Endometrial microvascular endothelial cells (primary cell): Measurements from ENCODE around the gene FAM229A. TPM values are rescaled to one million over a fixed set of nuclear protein-coding genes. Genes with fewer than 3 reads are reported as not detected.

ENCODE experiments used
- in situ Hi-C: cut with HindIII; loops from 2 replicates; pipeline ENCODE4 v1.10.0; 2017; ENCODE audit warnings: low sequenced_read_pairs, low pct_unique_long_range_greater_than_20kb; ENCODE audit errors: inconsistent ontology term
- total RNA-seq: library from RNA; depleted of rRNA; stranded (reverse); fragments of >200 nt; gene quantifications from one replicate; pipeline ENCODE4 v1.2.3, GENCODE V29; 2015; ENCODE audit errors: inconsistent ontology term

The FAM229A gene
- total RNA-seq, 1 donor from 2014 or later, result 1.6 TPM

DNA sequence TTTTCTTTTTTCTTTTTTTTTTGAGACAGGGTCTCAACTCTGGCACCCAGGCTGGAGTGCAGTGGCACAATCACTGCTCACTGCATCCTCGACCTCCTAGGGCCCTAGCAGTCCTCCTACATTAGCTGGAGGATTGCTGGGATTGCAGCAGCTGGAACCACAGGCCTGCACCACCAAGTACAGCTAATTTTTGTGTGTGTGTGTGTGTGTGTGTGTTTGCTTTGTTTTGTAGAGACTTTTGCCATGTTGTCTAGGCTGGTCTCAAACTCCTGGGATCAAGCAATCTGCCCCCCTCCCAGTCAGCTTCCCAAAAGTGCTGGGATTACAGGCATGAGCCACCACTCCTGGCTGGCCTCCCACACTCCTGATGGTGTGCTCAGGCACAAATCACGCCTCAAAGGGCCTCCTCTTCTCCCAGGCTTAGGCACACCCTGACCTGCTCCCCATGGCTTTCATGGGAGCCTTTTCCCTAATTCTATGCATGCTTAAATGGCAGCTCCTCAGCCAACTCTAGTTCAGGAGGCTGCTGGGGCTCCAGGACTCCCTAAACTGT lies 9.4 kb downstream of the FAM229A start:
- in situ Hi-C loops, result no loop called here

DNA sequence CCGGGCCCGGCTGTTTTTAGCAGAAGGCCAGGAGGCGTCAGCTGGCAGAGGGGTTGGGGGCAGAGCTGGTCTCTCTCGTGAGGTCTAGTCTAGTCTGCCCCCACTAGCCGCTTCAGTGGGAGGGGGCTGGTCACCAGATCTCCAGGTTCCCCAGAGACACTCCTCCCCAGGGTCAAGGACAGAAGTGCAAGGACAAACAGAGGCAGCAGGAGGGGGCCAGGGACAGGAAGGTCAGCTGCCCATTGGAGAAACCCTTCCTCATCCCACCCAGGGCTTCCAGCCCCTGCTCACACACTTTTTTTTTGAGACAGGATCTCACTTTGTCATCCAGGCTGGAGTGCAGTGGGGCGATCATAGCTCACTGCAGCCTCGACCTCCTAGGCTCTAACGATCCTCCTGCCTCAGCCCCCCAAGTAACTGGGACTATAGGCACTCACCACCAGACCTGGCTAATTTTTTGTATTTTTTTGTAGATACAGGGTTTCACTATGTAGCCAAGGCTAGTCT lies 10.0 kb downstream of the FAM229A start:
- in situ Hi-C loops, result no loop called here

DNA sequence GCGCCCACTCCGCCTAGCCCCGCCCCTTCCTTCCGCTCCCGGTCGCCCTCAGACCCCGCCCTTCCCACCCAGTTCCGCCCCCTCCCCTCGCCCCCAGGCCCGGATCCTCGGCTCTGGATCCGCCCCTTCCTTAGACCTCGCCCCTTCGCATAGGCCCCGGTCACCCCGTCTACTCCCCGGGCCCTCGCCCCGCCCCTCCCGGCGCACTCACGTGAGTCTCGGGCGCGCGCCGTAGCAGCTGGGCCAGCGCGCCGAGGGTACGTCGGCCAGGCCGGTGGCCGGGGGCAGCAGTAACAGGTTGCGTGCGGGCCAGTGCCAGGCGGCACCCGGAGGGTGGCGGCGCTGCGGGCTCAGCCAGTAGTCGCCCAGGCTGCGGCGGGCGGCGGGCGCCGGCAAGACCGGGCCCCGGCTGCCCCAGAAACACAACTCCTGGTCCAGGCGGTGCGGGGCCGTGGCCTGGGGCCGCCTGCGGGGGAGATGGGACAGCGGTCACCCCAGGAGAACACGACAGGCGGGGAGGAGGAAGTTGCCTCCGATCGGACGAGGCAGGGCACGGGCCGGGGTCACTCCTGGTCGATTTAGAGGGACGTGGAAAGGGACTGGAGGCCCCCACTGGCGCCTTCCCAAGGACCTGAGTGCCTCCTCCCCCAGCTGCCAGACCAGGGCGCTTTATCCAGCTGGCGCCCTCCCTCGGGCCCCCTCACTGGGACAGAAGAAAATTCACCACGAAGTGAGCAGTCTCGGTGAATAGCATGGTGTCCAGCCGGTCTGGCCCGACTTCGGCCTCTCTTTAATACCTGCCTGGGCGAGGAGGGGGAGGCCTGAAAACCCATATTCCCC lies 10.7 kb downstream of the FAM229A start:
- in situ Hi-C loops, result no loop called here

DNA sequence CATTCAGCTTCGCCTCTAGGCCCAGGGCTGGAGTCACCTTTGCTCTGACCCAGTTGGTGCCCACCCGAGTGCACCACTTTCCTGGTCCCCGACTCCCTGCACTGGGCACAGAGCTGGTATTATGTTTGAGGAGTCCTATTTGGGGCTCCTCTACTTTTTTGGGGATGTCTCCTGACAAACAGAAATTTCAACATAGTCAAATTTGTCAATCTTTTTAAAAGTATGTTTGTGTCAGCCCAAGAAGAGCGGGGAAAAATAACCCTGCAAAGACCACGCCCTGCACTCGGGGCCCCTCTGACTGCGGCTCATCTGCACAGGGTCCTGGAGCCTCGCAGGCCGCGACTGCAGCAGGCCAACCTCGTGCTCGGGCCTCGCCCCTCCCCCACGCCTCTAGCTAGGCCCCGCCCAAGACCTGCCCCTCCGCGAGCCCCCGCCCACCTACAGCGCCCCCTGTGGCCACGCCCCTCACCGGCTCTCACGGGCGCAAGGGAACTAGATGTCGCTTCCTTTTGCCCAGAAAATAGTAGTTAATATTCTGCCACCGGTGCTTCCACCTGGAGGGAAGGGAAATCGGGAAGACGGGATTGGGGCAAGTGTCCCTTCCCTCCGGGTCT lies 11.4 kb downstream of the FAM229A start:
- in situ Hi-C loops, result no loop called here

DNA sequence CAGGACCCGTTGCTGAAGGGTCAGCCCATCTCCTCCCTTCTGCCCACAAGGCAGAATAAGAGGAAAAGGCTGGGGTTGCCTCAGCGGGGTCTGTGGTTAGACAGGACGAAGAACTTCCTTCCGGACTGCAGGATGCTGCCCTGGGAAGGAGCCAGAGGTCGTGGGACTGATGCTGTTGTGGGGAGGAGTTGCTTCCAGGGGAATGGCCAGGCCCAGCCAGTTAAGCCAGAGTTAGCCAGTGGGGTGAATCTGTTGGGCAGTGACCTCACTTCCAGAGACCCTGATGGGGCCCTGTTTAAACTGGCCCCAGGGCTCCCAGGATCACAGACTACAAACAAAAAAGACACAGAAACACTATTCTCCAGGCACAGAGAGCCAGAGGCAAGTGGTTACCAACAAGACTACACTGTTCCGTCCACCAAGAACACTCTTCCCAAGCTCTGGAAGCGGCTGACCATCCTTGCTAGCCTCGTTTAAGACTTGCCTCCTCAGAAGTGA lies 13.0 kb downstream of the FAM229A start:
- in situ Hi-C loops, result no loop called here

DNA sequence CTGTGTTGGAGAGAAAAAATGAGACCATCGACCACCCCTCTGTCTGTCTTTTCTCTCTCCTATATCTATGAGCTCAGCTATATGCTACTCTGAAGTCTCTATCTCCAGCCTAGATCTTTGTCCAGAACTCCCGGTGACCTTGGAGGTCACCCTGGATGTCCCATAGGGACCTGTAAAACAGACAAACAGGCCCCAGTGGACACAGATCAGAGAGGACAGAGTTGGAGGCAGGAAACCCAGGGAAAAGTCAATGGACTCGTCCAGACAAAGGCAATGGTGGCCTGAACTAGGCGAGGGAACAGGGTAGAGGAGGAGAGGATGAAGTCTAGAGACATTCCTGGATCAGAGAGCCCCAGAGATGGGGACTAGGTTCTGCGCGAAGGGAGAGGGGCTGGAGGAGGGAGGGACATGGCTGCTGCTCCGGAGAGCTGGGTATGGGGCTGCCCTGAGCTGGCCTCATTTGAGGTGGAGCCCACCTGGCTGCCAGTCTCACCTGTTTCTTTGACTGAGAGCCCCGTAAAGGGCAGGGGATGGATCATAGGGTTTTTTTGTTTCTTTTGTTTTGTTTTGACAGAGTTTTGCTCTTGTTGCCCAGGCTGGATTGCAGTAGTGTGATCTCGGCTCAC lies 15.6 kb downstream of the FAM229A start:
- in situ Hi-C loops, result no loop called here

DNA sequence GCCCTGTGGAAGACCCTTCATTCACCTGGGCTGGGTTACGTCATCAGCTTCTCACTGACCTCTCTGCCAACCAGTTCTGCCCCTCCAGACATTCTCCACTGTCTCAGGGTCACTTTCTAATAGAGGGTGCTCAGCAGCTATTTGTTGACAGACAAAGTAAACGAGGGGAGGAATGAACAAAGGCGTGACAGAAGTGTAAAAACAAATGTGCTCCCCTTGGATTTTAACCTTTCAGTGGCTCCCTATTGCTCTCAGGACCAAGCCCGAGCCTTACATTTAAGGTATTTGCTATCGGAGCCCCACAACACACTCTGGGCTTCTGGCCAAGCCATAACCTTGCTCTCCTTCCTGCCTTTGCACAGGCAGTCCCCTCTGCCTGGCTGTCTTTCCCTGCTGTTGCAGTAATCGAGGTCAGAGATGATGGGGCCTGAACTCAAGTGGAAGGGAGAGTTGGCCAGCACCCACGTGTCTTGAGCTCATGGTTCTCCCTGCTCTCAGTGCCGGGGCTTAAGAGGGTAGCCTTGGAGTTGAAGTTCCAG lies 16.9 kb downstream of the FAM229A start:
- in situ Hi-C loops, result no loop called here

DNA sequence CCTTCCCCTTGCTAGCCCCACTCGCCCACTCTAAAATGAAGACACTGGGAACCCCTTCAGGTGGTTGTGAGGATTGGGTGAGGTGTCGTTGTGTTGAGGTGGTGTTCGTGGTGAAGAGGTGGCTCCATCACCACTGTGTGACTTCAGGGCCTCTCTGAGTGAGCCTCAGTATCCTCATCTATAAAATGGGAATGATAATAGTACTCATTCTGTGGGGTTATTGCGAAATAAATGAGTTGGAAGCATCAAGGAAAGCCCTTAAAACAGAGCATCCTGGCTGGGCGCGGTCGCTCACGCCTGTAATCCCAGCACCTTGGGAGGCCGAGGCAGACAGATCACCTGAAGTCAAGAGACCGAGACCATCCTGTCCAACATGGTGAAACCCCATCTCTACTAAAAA lies 19.6 kb downstream of the FAM229A start:
- in situ Hi-C loops, result no loop called here

DNA sequence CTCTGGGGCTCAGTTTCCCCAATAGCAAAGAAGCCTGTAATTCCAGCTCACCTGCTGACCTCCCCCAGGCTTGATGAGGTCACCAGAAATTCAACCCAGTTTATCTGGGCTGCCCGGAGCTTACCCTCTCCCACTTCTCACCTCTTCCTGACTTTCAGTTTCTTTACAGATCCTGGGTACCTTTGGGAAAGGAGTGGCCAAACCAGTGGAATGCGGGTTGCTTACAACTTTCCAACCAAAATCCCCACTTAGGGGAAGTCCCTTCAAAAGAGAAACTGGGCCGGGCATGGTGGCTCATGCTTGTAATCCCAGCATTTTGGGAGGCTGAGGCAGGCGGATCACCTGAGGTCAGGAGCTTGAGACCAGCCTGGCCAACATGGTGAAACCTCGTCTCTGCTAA lies 20.3 kb downstream of the FAM229A start:
- in situ Hi-C loops, result no loop called here

DNA sequence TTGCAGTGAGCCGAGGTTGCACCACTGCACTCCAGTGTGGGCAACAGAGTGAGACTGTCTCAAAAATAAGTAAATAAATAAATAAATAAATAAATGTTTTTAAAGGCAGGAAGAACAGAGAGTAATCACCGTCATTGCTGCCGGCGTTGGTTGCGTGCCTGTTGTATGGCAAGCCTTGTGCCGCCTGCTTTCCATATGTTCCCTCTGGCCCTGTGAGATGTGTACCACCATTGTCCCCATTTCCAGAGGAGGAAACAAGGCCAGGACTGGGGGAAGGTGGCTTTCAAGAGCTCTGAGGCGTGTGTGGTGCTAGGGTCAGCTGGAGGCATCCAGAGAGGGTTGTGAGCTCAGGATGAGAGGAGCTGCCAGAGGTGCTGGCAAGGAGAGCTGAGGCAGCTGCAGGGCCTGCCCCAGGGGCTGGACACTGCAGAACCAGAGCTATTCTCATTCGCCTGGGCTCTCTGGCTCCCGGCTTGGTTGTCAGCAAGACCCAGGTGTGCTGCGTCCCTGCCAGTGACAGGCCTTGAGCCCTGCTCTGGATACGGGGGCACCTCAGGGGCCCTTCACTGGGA lies 21.0 kb downstream of the FAM229A start:
- in situ Hi-C loops, result no loop called here

DNA sequence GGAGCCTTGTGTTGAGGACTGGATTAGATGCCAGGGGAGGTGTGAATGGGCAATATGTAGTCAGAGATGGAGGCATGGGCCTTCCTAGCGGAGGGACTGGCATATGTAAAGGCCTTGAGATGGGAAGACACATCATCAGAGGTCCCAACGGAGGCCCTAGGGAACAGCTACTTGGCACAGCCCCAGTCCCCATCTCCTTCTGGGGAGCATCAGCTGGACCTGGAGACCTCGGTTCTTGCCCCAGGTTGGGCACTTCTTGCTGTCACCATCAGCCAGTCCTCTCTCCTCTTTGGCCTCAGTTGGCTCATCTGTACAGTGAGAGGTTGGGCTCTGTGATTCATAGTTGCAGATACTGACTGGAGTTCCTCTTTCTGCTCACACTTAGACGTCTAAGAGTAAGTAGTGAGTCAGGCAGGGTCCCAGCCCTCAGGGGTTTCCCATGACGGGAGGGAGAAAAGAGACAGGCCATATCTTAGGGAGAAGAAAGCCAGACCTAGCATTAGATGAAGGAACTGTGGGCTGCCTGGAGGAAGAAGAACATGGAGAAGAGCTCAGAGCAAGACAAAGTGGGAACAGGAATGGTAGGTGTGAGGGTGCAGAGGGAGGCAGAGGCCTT lies 22.8 kb downstream of the FAM229A start:
- in situ Hi-C loops, result no loop called here

DNA sequence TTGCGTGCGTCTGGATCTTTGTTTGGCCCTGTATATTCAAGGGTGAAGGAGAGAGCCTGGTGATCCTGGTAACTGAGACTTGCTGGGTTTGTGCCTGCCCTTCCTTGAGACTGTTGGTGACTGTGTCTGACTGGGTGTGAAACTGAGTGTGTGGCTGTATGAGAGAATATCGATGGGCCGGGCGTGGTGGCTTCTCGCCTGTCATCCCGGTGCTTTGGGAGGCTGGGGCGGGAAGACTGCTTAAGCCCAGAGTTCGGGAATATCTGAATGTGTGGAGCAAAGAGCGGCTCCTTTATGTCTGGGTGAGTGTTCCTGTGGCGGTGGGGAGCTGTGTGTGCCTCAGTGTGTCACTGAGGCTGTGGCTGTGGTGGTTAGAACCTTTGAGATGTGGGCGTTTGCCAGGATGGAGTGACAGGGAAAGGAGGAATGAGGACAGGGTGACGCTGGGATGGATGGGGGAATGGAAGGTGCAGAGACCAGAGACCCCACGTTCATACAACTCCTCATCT lies 23.6 kb downstream of the FAM229A start:
- in situ Hi-C loops, result no loop called here

DNA sequence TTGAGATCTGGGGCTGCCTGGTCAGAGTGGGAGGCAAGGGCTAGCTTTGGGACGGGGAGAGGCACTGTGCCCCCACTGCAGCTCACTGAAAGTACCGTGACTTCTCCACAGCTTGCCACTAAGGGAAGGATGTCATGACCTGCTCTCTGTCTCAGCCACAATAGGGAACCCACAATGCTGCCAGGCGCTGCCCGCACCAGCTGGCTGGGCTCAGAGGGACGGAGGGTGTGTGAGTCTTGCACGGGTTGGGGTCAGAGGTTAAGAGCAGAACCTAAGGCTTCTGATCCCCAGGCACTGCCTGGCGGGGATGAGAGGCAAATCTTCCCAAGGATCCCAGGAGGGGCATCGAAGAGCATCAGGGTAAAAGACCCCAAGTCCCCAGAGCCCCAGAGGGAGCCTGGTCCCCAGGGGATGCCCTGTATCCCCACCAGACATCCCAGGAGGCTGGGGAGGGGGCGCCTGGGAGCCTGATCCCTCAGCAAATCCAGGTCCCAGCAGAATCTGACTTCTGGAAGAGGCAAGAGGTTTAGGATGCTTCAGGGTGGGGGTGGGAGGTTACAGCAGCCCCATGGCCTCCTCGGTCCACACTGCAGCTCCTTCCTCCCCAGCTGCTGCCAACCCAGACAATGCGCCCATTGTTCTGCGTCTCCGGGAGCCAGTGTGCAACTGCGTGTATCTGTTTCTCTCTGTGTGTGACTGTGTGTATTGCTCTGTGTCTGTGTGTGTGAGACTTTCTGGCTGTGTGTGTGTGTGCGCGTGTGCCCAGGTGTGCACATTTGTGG lies 24.2 kb downstream of the FAM229A start:
- in situ Hi-C loops, result no loop called here

DNA sequence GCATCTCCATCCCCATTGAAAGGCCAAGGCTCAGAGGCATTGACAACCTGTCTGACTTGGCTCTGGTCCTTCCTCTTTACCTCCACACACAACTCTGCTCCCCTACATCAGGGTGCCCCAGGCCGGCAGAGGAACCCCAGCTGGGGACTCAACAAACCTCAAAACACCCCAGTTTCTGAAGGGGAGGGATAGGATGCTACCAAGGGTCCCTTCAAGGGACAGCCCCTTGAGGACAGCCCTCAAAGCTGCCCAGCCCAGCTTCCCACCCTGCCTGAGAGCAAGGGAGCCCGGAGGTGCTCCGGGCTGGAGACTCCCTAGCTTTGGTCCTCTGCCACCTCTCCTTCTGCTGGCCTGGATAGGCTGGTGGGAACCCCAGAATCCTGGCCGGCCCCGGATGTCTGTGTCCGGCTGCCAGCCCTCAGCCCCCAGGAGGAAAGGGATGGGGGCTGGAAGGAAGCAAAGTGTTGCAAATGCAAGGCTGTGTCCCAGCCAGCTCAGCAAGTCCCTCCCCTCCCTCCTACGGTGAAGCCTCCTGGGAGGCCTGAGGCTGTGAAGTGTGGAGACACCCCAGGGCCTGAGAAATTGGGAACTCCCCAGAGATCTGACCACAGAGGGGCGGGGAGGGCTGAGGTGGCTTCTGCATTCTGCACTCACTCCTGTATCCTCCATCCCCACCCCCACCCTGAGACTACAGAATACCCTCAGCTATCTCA lies 25.2 kb downstream of the FAM229A start:
- in situ Hi-C loops, result no loop called here

DNA sequence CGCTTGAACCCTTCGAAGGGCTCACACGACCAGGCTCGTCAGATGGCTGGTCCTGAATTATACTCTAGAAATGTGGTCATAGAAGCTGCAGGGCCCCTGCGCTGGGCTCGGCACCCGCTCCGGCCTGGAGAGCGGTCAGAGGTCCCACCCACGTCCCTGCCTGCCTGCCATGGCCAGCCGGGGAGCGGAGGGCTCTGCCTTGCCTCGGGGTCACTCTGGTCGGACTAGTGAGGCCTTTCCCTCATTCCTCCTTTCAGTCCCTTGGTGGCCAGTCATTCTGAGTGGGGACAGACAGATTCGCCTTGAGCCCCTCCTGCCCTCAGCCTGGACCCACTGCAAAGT lies 25.7 kb downstream of the FAM229A start:
- in situ Hi-C loops, result no loop called here

DNA sequence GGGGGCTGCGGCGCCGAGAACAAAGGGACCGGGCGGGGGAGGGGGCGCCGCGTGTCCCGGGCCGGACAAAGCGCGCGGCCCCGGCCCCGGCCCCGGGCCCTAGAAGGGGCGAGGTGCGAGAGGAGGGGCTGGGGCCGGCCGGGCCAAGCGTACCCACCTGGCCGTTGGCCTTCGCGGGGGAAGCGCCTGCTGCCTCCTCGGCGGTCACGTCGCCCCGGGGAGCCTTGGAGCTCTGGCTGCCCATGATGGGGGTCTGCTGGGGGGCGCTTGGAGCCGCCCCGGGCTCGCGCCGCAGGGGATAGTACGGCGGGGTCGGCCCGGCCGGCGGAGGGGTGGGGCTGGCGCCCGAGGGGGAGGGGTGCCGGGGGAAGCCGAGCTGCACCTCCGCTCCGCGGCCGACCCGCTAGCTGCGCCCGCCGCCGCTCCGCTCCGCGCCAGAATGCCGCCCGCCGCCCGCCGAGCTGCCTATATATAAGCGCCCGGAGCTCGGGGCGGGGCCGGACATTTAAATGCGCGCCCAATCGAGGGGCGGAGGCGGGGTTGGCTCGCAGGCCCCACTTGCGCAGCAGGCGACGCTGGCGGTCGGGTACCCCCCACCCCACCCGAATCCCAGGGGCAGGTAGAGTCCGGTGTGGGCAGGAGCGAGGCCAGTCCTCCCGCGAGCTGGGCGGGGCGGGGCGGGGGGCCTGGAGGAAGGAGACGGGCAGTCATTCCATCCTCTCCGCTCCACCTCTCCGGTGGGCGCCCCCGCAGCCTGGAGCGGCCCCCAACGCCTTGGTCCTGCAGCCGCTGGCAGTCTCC lies 26.3 kb downstream of the FAM229A start, which contains the start of gene MARCKSL1:
MARCKSL1 (minus strand) TSS at position 444 of the 801 bp plus-strand sequence; CDS start at position 244, 200 bp downstream.
- in situ Hi-C loops, result no loop called here
